Liver (tissue), 2 donors: Measurements from ENCODE around the gene ADAMTS15.

Experiments
- GABPA ChIP-seq, 2 donors: IDR thresholded peaks in 1 of 2; conservative IDR thresholded peaks in 1 of 2; 2 replicates each; pipeline ENCODE4 v1.6.1; 2016; ENCODE audit warnings: antibody characterized with exemption in 2 of 2, mild to moderate bottlenecking in 1 of 2, moderate library complexity in 1 of 2
- NR2F2 ChIP-seq: IDR thresholded peaks from 2 replicates; pipeline ENCODE4 v1.6.1; 2016; ENCODE audit warnings: antibody characterized with exemption
- donor health status: healthy.

- TF ChIP-seq GABPA (IDR thresholded peaks at IDR 0.05 in 1 of 2, conservative IDR thresholded peaks at IDR 0.05 in 1 of 2) (no peak), NR2F2 (no peak)
Measured at GRCh38 chr11:130448416-130449309, at the start of gene ADAMTS15.
